GM23248 (cell line): ENCODE data around the gene CTIF. TPM values are rescaled to one million over a fixed set of nuclear protein-coding genes. Genes with fewer than 3 reads are reported as not detected.

Source experiments
- DNase-seq: peaks from one replicate; pipeline ENCODE4 v3.0.0-alpha.2; 2015
- H2AFZ ChIP-seq: fragments of 200-600 bp; sonication (generic); 2 replicates; pipeline ENCODE4 v1.6.1; 2016; ENCODE audit warnings: antibody characterized with exemption
- H3F3A ChIP-seq: fragments of 200-600 bp; sonication (generic); 2 replicates; pipeline ENCODE4 v1.6.1; 2016; ENCODE audit warnings: mild to moderate bottlenecking, antibody characterized with exemption, mixed run types; ENCODE audit not compliant: insufficient read depth
- H3K27ac ChIP-seq: fragments of 200-600 bp; sonication (generic); 2 replicates; pipeline ENCODE4 v1.5.1; 2016; ENCODE audit warnings: mild to moderate bottlenecking
- H3K27me3 ChIP-seq: fragments of 200-600 bp; sonication (generic); replicated peaks from 2 replicates; pipeline ENCODE4 v1.6.1; 2016; ENCODE audit warnings: mild to moderate bottlenecking; ENCODE audit not compliant: insufficient read depth
- H3K36me3 ChIP-seq: fragments of 200-600 bp; sonication (generic); 2 replicates; pipeline ENCODE4 v1.6.1; 2016; ENCODE audit warnings: low read depth, mild to moderate bottlenecking
- H3K4me1 ChIP-seq: fragments of 200-600 bp; sonication (generic); 2 replicates; pipeline ENCODE4 v1.6.1; 2016; ENCODE audit warnings: mild to moderate bottlenecking; ENCODE audit not compliant: insufficient read depth
- H3K4me2 ChIP-seq: fragments of 200-600 bp; sonication (generic); one replicate; pipeline ENCODE4 v1.6.1; 2016; ENCODE audit warnings: mild to moderate bottlenecking; ENCODE audit not compliant: unreplicated experiment
- H3K4me3 ChIP-seq: fragments of 200-600 bp; sonication (generic); 2 replicates; pipeline ENCODE4 v1.5.1; 2016; ENCODE audit warnings: mild to moderate bottlenecking
- H3K79me2 ChIP-seq: fragments of 200-600 bp; sonication (generic); 2 replicates; pipeline ENCODE4 v1.6.1; 2016; ENCODE audit warnings: mild to moderate bottlenecking; ENCODE audit not compliant: insufficient read depth
- H3K9ac ChIP-seq: fragments of 200-600 bp; sonication (generic); 2 replicates; pipeline ENCODE4 v1.6.1; 2016; ENCODE audit warnings: mild to moderate bottlenecking
- H3K9me2 ChIP-seq: fragments of 200-600 bp; sonication (generic); 2 replicates; pipeline ENCODE4 v1.6.1; 2016; ENCODE audit warnings: mixed run types, mild to moderate bottlenecking, moderate library complexity; ENCODE audit not compliant: insufficient read depth
- H3K9me3 ChIP-seq: fragments of 200-600 bp; sonication (generic); one replicate; pipeline ENCODE4 v1.6.1; 2017; ENCODE audit warnings: low read depth
- H4K20me1 ChIP-seq: fragments of 200-600 bp; sonication (generic); 2 replicates; pipeline ENCODE4 v1.6.0; 2016; ENCODE audit not compliant: insufficient read depth
- EZH2 ChIP-seq: fragments of 200-600 bp; sonication (generic); IDR thresholded peaks from 2 replicates; pipeline ENCODE4 v1.6.1; 2018; ENCODE audit warnings: antibody characterized with exemption, mild to moderate bottlenecking; ENCODE audit not compliant: insufficient read depth, poor library complexity, severe bottlenecking
- EZH2phosphoT487 ChIP-seq: fragments of 200-600 bp; sonication (generic); IDR thresholded peaks from 2 replicates; pipeline ENCODE4 v1.6.1; 2018; ENCODE audit warnings: antibody characterized with exemption, moderate library complexity, mild to moderate bottlenecking, low read depth; ENCODE audit not compliant: insufficient read depth
- WGBS, 2 experiments: methylation state at CpG; one replicate each; pipeline ENCODE4 v1.1.6; 2015 to 2017; ENCODE audit warnings: low lambda C conversion rate in 2 of 2, low coverage in 1 of 2; ENCODE audit errors: missing lambda C conversion rate in 2 of 2; 5-methylcytosine and 5-hydroxymethylcytosine counted together
- in situ Hi-C: fragments of 300-500 bp; cut with MboI; formaldehyde crosslinking; loops from 2 replicates; pipeline ENCODE4 v1.15.0; 2020
- polyA plus RNA-seq: library from polyadenylated mRNA; unstranded; fragments of >200 nt; fragmentation: Nextera tagmentation; extraction: Ambion mirVana; gene quantifications from 2 replicates; pipeline ENCODE4 v1.2.1, GENCODE V29; 2016
- total RNA-seq: library from RNA; depleted of rRNA; stranded (reverse); fragments of >200 nt; shearing (Covaris generic); gene quantifications from 2 replicates; pipeline ENCODE4 v1.2.3, GENCODE V29; 2014

The CTIF gene
- total and polyA plus RNA-seq, 2 experiments from 2014 or later, result 21.5 to 46.8 TPM

DNA sequence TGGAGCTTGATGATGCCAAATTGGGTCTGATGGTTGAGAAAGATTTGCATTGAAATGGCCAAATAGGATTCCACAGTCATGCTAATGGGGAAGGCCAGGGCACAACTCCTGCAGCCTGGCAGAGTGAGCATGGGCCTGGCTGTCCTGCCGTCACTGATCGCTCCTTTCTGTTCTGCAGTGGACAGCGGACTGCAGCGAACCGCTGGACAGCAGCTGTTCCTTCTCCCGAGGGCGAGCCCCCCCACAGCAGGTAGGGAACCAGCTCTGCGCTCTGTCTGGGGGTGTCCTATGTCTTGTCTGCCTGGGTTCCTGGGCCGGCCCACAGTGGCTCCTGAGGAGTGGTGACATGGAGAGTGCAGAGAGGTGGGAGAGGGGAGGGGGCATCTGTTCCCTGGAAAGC lies 97.6 kb downstream of the CTIF start:
- Histone ChIP-seq H3K4me3 (no peak overlapping the region), H4K20me1 (no peaks in the 10 kb centered on the region; the same call in 1 of the 2 replicates), H3K4me2 (no peak overlapping the region), H3K9me3 (no peaks in the 10 kb centered on the region), H3K27ac (no peak overlapping the region), H3K79me2 (peaks cover 49% of the 10 kb centered on the region), H3F3A (no peaks in the 10 kb centered on the region; the same call in 1 of the 2 replicates), H3K9me2 (no peaks in the 10 kb centered on the region), H3K9ac (no peak overlapping the region), H3K36me3 (peaks cover 10% of the 10 kb centered on the region; the same call in 1 of the 2 replicates), H3K27me3 (no peaks in the 10 kb centered on the region), H3K4me1 (peaks cover 12% of the 10 kb centered on the region), H2AFZ (no peak overlapping the region)
- 91 to 94% methylated on average over 8 to 9 of the region's 9 CpGs for whole genome bisulfite sequencing, 2 experiments
- in situ Hi-C loops, result no loop called here
- DNase-seq, result no peak
- TF ChIP-seq EZH2phosphoT487, result no peak
- TF ChIP-seq EZH2, result no peak

GRCh38 chr18:48637081-48637990 lies 98.5 kb downstream of the CTIF start:
- WGBS, 2 experiments, result 90 to 94% methylated on average over 19 to 20 of the region's 20 CpGs
- H3K4me2 ChIP-seq, result no peak overlapping the region

GRCh38 chr18:48638451-48638850 lies 99.6 kb downstream of the CTIF start:
- Histone ChIP-seq H3K4me1 (peaks cover 14% of the 10 kb centered on the region), H3F3A (no peaks in the 10 kb centered on the region; the same call in 1 of the 2 replicates), H3K9me2 (no peaks in the 10 kb centered on the region), H3K9ac (no peak overlapping the region), H3K27ac (no peak overlapping the region), H3K79me2 (peaks cover 54% of the 10 kb centered on the region), H3K36me3 (peaks cover 8% of the 10 kb centered on the region; the same call in 1 of the 2 replicates), H3K9me3 (no peaks in the 10 kb centered on the region), H3K4me2 (no peak overlapping the region), H3K4me3 (no peak overlapping the region), H2AFZ (no peak overlapping the region), H4K20me1 (no peaks in the 10 kb centered on the region; the same call in 1 of the 2 replicates), H3K27me3 (no peaks in the 10 kb centered on the region)
- DNase-seq, result no peak
- TF ChIP-seq EZH2, result no peak
- TF ChIP-seq EZH2phosphoT487, result no peak
- WGBS, 2 experiments, result 86 to 88% methylated on average over 8 of the region's 8 CpGs
- in situ Hi-C loops, result no loop called here

More at GRCh38 chr18:48637081-48637990, 98.5 kb downstream of the CTIF start:
- no peak for DNase-seq
- Histone ChIP-seq H3K36me3 (peaks cover 8% of the 10 kb centered on the region; the same call in 1 of the 2 replicates), H3K27ac (no peak overlapping the region), H4K20me1 (no peaks in the 10 kb centered on the region; the same call in 1 of the 2 replicates), H3F3A (no peaks in the 10 kb centered on the region; the same call in 1 of the 2 replicates), H3K9ac (no peak overlapping the region), H3K27me3 (no peaks in the 10 kb centered on the region), H3K4me3 (no peak overlapping the region), H3K4me1 (peaks cover 14% of the 10 kb centered on the region), H3K9me3 (no peaks in the 10 kb centered on the region), H3K79me2 (peaks cover 51% of the 10 kb centered on the region), H2AFZ (no peak overlapping the region), H3K9me2 (no peaks in the 10 kb centered on the region)
- in situ Hi-C loops, result no loop called here
- no peak for TF ChIP-seq EZH2
- no peak for TF ChIP-seq EZH2phosphoT487

- no peak overlapping the region for H3K4me3 ChIP-seq
- H3K27ac ChIP-seq, result no peak overlapping the region
- peaks cover 56% of the 10 kb centered on the region for H3K79me2 ChIP-seq
- H3K4me1 ChIP-seq, result peaks cover 14% of the 10 kb centered on the region
- no peaks in the 10 kb centered on the region for H3K9me3 ChIP-seq
- DNase-seq, result no peak
- H3K27me3 ChIP-seq, result no peaks in the 10 kb centered on the region
- in situ Hi-C loops, result no loop called here
- H3K36me3 ChIP-seq, result peaks cover 8% of the 10 kb centered on the region; the same call in 1 of the 2 replicates
- no peak overlapping the region for H3K9ac ChIP-seq
- no peaks in the 10 kb centered on the region; the same call in 1 of the 2 replicates for H3F3A ChIP-seq
- TF ChIP-seq EZH2 (no peak), EZH2phosphoT487 (no peak)
- 85 to 87% methylated on average over 16 to 17 of the region's 17 CpGs for WGBS, 2 experiments
- H2AFZ ChIP-seq, result no peak overlapping the region
- H3K9me2 ChIP-seq, result no peaks in the 10 kb centered on the region
- H3K4me2 ChIP-seq, result no peak overlapping the region
- H4K20me1 ChIP-seq, result no peaks in the 10 kb centered on the region; the same call in 1 of the 2 replicates
These were observed 100.3 kb downstream of the CTIF start for GRCh38 chr18:48638896-48639771.
